Neural progenitor cell (in vitro differentiated cells): ENCODE data around the gene KIRREL3. TPM values are rescaled to one million over a fixed set of nuclear protein-coding genes. Genes with fewer than 3 reads are reported as not detected.

ENCODE experiments used
- DNase-seq: peaks from one replicate; pipeline ENCODE4 v3.0.0-alpha.2; 2016; ENCODE audit warnings: low spot score
- H2AFZ ChIP-seq: fragments of 200-600 bp; sonication (generic); replicated peaks from 2 replicates; pipeline ENCODE4 v1.6.1; 2016; ENCODE audit warnings: antibody characterized with exemption
- H3F3A ChIP-seq: fragments of 200-600 bp; sonication (generic); 2 replicates; pipeline ENCODE4 v1.6.1; 2016; ENCODE audit warnings: antibody characterized with exemption, low read depth
- H3K27ac ChIP-seq: fragments of 200-600 bp; sonication (generic); 2 replicates; pipeline ENCODE4 v1.5.1; 2016; ENCODE audit warnings: mild to moderate bottlenecking
- H3K27me3 ChIP-seq: fragments of 200-600 bp; sonication (generic); 2 replicates; pipeline ENCODE4 v1.6.1; 2016; ENCODE audit warnings: mild to moderate bottlenecking, moderate library complexity
- H3K36me3 ChIP-seq: fragments of 200-600 bp; sonication (generic); 2 replicates; pipeline ENCODE4 v1.5.1; 2016
- H3K4me1 ChIP-seq: fragments of 200-600 bp; sonication (generic); 2 replicates; pipeline ENCODE4 v1.6.1; 2016; ENCODE audit warnings: mixed run types
- H3K4me2 ChIP-seq: fragments of 200-600 bp; sonication (generic); 2 replicates; pipeline ENCODE4 v1.6.1; 2016
- H3K4me3 ChIP-seq: fragments of 200-600 bp; sonication (generic); 2 replicates; pipeline ENCODE4 v1.5.1; 2016
- H3K79me2 ChIP-seq: fragments of 200-600 bp; sonication (generic); 2 replicates; pipeline ENCODE4 v1.6.1; 2016; ENCODE audit warnings: low read depth
- H3K9ac ChIP-seq: fragments of 200-600 bp; sonication (generic); 2 replicates; pipeline ENCODE4 v1.6.1; 2016
- H3K9me3 ChIP-seq: fragments of 200-600 bp; sonication (generic); 2 replicates; pipeline ENCODE4 v1.5.1; 2016; ENCODE audit warnings: low read depth
- H4K20me1 ChIP-seq: fragments of 200-600 bp; sonication (generic); 2 replicates; pipeline ENCODE4 v1.6.1; 2016; ENCODE audit warnings: low read depth
- H3K27ac Mint-ChIP-seq: 3 replicates; pipeline ENCODE4 v1.8.0; 2021; ENCODE audit warnings: mixed read lengths
- H3K27me3 Mint-ChIP-seq: 2 replicates; pipeline ENCODE4 v1.8.0; 2022; ENCODE audit warnings: low read depth, mild to moderate bottlenecking, inconsistent platforms, moderate library complexity, mixed read lengths; ENCODE audit not compliant: insufficient read depth
- H3K36me3 Mint-ChIP-seq: 3 replicates; pipeline ENCODE4 v1.8.0; 2021; ENCODE audit warnings: mixed read lengths
- H3K4me1 Mint-ChIP-seq: 3 replicates; pipeline ENCODE4 v1.8.0; 2021; ENCODE audit warnings: mixed read lengths
- H3K4me3 Mint-ChIP-seq: 3 replicates; pipeline ENCODE4 v1.8.0; 2021; ENCODE audit warnings: mild to moderate bottlenecking, moderate library complexity, mixed read lengths
- H3K9me3 Mint-ChIP-seq: 3 replicates; pipeline ENCODE4 v1.8.0; 2020; ENCODE audit warnings: mixed read lengths
- EZH2 ChIP-seq: fragments of 200-600 bp; sonication (generic); IDR thresholded peaks from 2 replicates; pipeline ENCODE4 v1.6.1; 2017; ENCODE audit warnings: antibody characterized with exemption, mild to moderate bottlenecking, moderate library complexity
- EZH2phosphoT487 ChIP-seq: fragments of 200-600 bp; sonication (generic); IDR thresholded peaks from 2 replicates; pipeline ENCODE4 v1.6.1; 2017; ENCODE audit warnings: antibody characterized with exemption
- total RNA-seq: library from RNA; depleted of rRNA; stranded (reverse); fragments of >200 nt; gene quantifications from 2 replicates; pipeline ENCODE4 v1.2.3, GENCODE V29; 2015; ENCODE audit warnings: low replicate concordance
- TF ChIP-seq, protein P1 (sequence below): fragments of 200-600 bp; sonication (generic); IDR thresholded peaks from 2 replicates; pipeline ENCODE4 v1.5.1; 2017; ENCODE audit warnings: antibody characterized with exemption, mild to moderate bottlenecking

The KIRREL3 gene
- total RNA-seq, 1 donor from 2014 or later = 1.1 TPM

GRCh38 chr11:126673319-126673718, 327.3 kb downstream of the KIRREL3 start:
- no peak overlapping the region for H3K4me3 ChIP-seq
- no peaks in the 10 kb centered on the region for H3K27me3 Mint-ChIP-seq
- no peak overlapping the region for H3K4me2 ChIP-seq
- no peaks in the 10 kb centered on the region for H3K36me3 ChIP-seq
- no peak overlapping the region for H2AFZ ChIP-seq
- no peaks in the 10 kb centered on the region for H3F3A ChIP-seq
- no peak for DNase-seq
- H4K20me1 ChIP-seq = no peaks in the 10 kb centered on the region
- no peaks in the 10 kb centered on the region for H3K36me3 Mint-ChIP-seq
- no peaks in the 10 kb centered on the region for H3K9me3 ChIP-seq
- no peak overlapping the region for H3K4me3 Mint-ChIP-seq
- TF ChIP-seq EZH2phosphoT487 = no peak
- TF ChIP-seq EZH2 = no peak
- TF ChIP-seq, protein P1, sequence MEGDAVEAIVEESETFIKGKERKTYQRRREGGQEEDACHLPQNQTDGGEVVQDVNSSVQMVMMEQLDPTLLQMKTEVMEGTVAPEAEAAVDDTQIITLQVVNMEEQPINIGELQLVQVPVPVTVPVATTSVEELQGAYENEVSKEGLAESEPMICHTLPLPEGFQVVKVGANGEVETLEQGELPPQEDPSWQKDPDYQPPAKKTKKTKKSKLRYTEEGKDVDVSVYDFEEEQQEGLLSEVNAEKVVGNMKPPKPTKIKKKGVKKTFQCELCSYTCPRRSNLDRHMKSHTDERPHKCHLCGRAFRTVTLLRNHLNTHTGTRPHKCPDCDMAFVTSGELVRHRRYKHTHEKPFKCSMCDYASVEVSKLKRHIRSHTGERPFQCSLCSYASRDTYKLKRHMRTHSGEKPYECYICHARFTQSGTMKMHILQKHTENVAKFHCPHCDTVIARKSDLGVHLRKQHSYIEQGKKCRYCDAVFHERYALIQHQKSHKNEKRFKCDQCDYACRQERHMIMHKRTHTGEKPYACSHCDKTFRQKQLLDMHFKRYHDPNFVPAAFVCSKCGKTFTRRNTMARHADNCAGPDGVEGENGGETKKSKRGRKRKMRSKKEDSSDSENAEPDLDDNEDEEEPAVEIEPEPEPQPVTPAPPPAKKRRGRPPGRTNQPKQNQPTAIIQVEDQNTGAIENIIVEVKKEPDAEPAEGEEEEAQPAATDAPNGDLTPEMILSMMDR = no peak
- no peaks in the 10 kb centered on the region for H3K79me2 ChIP-seq
- no peak overlapping the region for H3K9ac ChIP-seq
- H3K9me3 Mint-ChIP-seq = peaks cover 4% of the 10 kb centered on the region
- no peak overlapping the region for H3K27ac Mint-ChIP-seq
- no peaks in the 10 kb centered on the region for H3K27me3 ChIP-seq
- H3K4me1 Mint-ChIP-seq = peaks cover 8% of the 10 kb centered on the region
- no peak overlapping the region for H3K27ac ChIP-seq
- no peaks in the 10 kb centered on the region for H3K4me1 ChIP-seq

DNA sequence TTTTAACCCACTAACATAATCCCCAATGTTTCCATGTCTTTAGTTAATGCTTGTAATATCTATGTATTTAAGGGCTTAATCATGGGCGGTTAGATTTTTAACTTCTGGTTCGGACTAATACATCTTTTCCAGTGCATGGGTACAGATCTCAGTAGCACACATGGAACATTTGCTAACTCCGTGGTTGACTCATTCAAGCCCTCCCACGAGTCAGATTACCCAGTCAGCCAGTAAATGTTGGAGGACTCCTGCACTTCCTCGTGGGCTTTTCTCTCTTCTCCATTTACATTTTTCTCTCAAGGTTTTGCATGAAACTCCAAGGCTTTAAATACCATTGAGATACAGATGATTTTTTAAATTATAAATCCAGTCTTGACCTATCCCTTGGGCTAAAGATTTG, 331.2 kb downstream of the KIRREL3 start:
- no peaks in the 10 kb centered on the region for H3K27me3 ChIP-seq
- no peak for DNase-seq
- Mint-ChIP-seq H3K27me3 (peaks cover 2% of the 10 kb centered on the region), H3K36me3 (no peaks in the 10 kb centered on the region), H3K4me3 (no peak overlapping the region), H3K4me1 (peaks cover 18% of the 10 kb centered on the region), H3K27ac (no peak overlapping the region), H3K9me3 (peaks cover 4% of the 10 kb centered on the region)
- H3K4me1 ChIP-seq = no peaks in the 10 kb centered on the region
- no peaks in the 10 kb centered on the region for H3F3A ChIP-seq
- H2AFZ ChIP-seq = no peak overlapping the region
- no peaks in the 10 kb centered on the region for H3K79me2 ChIP-seq
- no peaks in the 10 kb centered on the region for H3K36me3 ChIP-seq
- H3K4me2 ChIP-seq = no peak overlapping the region
- H3K27ac ChIP-seq = no peak overlapping the region
- H3K4me3 ChIP-seq = no peak overlapping the region
- H3K9ac ChIP-seq = no peak overlapping the region
- TF ChIP-seq, protein P1 = no peak
- TF ChIP-seq EZH2phosphoT487 = no peak
- TF ChIP-seq EZH2 = no peak
- H3K9me3 ChIP-seq = no peaks in the 10 kb centered on the region
- no peaks in the 10 kb centered on the region for H4K20me1 ChIP-seq

DNA sequence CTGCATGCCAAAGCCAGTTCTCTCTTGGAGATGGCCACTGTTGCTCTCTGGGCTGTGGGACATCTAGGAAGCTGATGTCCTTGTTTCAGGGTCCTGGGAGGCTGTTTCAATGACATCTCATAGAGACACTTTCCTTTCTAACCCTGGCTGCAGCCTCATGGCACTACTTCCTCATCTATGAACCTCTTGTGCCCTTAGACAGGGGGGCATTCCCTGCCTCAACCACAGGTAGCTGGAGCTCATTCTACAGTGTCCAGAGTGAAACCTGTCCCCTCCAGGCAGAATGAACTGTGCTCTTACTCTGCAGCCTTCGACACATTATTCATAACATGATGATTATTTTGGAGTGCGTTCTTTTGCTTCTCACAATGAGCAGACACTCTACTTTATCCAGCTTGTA, 335.9 kb downstream of the KIRREL3 start:
- H3K4me3 Mint-ChIP-seq = no peak overlapping the region

More for the DNA sequence above, 335.9 kb downstream of the KIRREL3 start:
- Histone ChIP-seq H3K4me2 (no peak overlapping the region), H3K27ac (no peak overlapping the region), H3K9ac (no peak overlapping the region), H2AFZ (no peak overlapping the region), H3K4me1 (no peaks in the 10 kb centered on the region), H3F3A (no peaks in the 10 kb centered on the region), H3K79me2 (no peaks in the 10 kb centered on the region), H3K36me3 (no peaks in the 10 kb centered on the region), H3K9me3 (no peaks in the 10 kb centered on the region), H3K4me3 (no peak overlapping the region), H3K27me3 (no peaks in the 10 kb centered on the region), H4K20me1 (no peaks in the 10 kb centered on the region)
- Mint-ChIP-seq H3K27ac (no peak overlapping the region), H3K4me1 (peaks cover 30% of the 10 kb centered on the region), H3K36me3 (no peaks in the 10 kb centered on the region), H3K9me3 (peaks cover 2% of the 10 kb centered on the region), H3K27me3 (peaks cover 5% of the 10 kb centered on the region)
- no peak for DNase-seq
- TF ChIP-seq, protein P1 = no peak
- TF ChIP-seq EZH2 (no peak), EZH2phosphoT487 (no peak)
